A673 (cell line): ENCODE measurements around the gene RFTN1. TPM values are rescaled to one million over a fixed set of nuclear protein-coding genes. Genes with fewer than 3 reads are reported as not detected.

Experiments
- BruUV-seq: library from RNA; stranded (reverse); fragments of 400-500 nt; replicated peaks from 2 replicates; lab custom pipeline; 2021; lab: Mats Ljungman, UMichigan
- CTCF ChIA-PET: fragments of 300-600 bp; sonication (Branson Sonifier 250); formaldehyde crosslinking; loops from one replicate; lab custom pipeline; 2022; ENCODE audit warnings: antibody characterized with exemption; lab: Charles Lee
- POLR2A ChIA-PET: fragments of 300-600 bp; sonication (Branson Sonifier 250); formaldehyde crosslinking; loops from one replicate; lab custom pipeline; 2022; ENCODE audit warnings: antibody characterized with exemption; ENCODE audit not compliant: low non-redundant PET; lab: Charles Lee
- DNase-seq: peaks from one replicate; pipeline ENCODE4 v3.0.0-alpha.2; 2015; ENCODE audit warnings: low spot score
- H3K27ac ChIP-seq: fragments of 200-600 bp; sonication (generic); 2 replicates; pipeline ENCODE4 v1.5.1; 2016; ENCODE audit warnings: mixed run types, low read depth, mild to moderate bottlenecking, mixed read lengths, antibody characterized with exemption, low read length; ENCODE audit not compliant: poor library complexity, severe bottlenecking
- H3K27me3 ChIP-seq: fragments of 200-600 bp; sonication (generic); replicated peaks from 2 replicates; pipeline ENCODE4 v1.6.1; 2017; ENCODE audit warnings: mixed run types, low read depth, mild to moderate bottlenecking, mixed read lengths, antibody characterized with exemption, low read length; ENCODE audit not compliant: insufficient read depth, poor library complexity
- H3K36me3 ChIP-seq: fragments of 200-600 bp; sonication (generic); 2 replicates; pipeline ENCODE4 v1.6.1; 2016; ENCODE audit warnings: mixed run types, mild to moderate bottlenecking, mixed read lengths, antibody characterized with exemption, low read length; ENCODE audit not compliant: insufficient read depth, poor library complexity, severe bottlenecking
- H3K4me1 ChIP-seq: fragments of 200-600 bp; sonication (generic); 2 replicates; pipeline ENCODE4 v1.6.1; 2017; ENCODE audit warnings: mixed run types, mild to moderate bottlenecking, mixed read lengths, antibody characterized with exemption, low read length; ENCODE audit not compliant: insufficient read depth, poor library complexity, severe bottlenecking
- H3K4me3 ChIP-seq: fragments of 200-600 bp; sonication (generic); 2 replicates; pipeline ENCODE4 v1.5.1; 2016; ENCODE audit warnings: low read depth, mixed run types, mild to moderate bottlenecking, mixed read lengths, low read length; ENCODE audit not compliant: poor library complexity, severe bottlenecking
- H3K9me3 ChIP-seq: fragments of 200-600 bp; sonication (generic); 2 replicates; pipeline ENCODE4 v1.6.1; 2016; ENCODE audit warnings: mixed run types, low read depth, mild to moderate bottlenecking, mixed read lengths, antibody characterized with exemption, low read length; ENCODE audit not compliant: poor library complexity, severe bottlenecking
- CTCF ChIP-seq: fragments of 300-800, 200-600 bp; sonication (generic); conservative IDR thresholded peaks from 2 replicates; pipeline ENCODE4 v1.5.1; 2017; ENCODE audit warnings: low read depth, mild to moderate bottlenecking, antibody characterized with exemption, low read length, moderate library complexity, mixed read lengths
- EZH2 ChIP-seq: fragments of 200-600 bp; sonication (generic); IDR thresholded peaks from 2 replicates; pipeline ENCODE4 v1.6.1; 2017; ENCODE audit warnings: borderline replicate concordance, low read depth, mild to moderate bottlenecking, mixed read lengths, antibody characterized with exemption, low read length; ENCODE audit not compliant: poor library complexity, severe bottlenecking
- intact Hi-C: fragments of 100-400 bp; cut with micrococcal nuclease; formaldehyde crosslinking; loops from one replicate; pipeline ENCODE4 v1.10.0; 2022; ENCODE audit not compliant: unreplicated experiment
- total RNA-seq: library from RNA; stranded (reverse); gene quantifications from 2 replicates; pipeline ENCODE4 v1.2.3, GENCODE V29; 2021

Gene RFTN1
- total RNA-seq, 1 experiment from 2014 or later: 0.60 TPM

DNA sequence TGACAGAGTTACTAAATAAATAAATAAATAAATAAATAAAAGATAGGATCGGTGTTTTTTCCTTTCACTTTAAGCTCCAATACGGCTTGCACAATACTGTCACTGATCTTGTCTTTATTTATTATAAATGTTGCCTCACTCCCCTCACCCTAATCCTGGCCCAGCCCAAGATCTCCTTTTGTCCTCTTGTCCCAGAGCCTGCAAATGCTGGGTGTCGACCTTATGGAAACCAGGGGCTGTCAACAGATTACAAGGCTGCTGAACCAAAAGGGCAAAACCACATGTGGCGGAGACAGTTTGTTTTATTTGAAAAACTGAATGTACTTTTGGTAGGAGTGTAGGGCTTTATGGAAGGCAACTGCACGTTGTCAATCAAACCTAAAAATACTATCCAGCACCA lies 75.9 kb downstream of the RFTN1 start:
- TF ChIP-seq CTCF (no peak), EZH2 (no peak)
- intact Hi-C loops: no loop called here
- H3K4me1 ChIP-seq: no peaks in the 10 kb centered on the region
- no peak for DNase-seq
- H3K27ac ChIP-seq: no peak overlapping the region
- no peak overlapping the region for H3K4me3 ChIP-seq
- H3K36me3 ChIP-seq: no peaks in the 10 kb centered on the region
- H3K27me3 ChIP-seq: no peaks in the 10 kb centered on the region
- ChIA-PET CTCF (no interaction called here), POLR2A (no interaction called here)
- BruUV-seq: no TSS peak
- no peaks in the 10 kb centered on the region for H3K9me3 ChIP-seq

DNA sequence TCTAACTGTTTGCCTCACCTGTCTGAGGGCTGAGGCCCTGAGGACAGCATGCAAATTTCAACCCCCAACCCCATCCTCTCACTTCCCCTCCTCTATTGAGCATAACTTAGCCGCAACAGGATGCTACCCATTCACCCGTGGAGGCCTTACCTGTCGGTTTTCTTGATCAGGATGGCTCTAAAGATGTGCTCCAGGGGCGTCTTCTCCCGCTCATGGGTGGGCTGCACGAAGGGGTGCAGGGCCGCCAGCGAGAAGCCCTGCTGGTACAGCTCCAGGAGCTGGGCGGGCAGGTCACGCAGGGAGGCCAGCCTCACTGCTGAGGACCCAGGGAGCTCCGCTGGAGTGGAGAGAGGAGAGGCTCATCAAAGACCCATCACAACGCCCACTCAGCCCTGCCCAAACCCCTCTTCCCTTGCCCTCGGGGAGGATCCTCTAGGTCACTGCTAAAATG lies 79.8 kb downstream of the RFTN1 start:
- Histone ChIP-seq H3K9me3 (no peaks in the 10 kb centered on the region), H3K4me1 (no peaks in the 10 kb centered on the region), H3K4me3 (no peak overlapping the region), H3K27ac (no peak overlapping the region), H3K27me3 (no peaks in the 10 kb centered on the region), H3K36me3 (no peaks in the 10 kb centered on the region)
- ChIA-PET CTCF (no interaction called here), POLR2A (no interaction called here)
- TF ChIP-seq CTCF: no peak
- no peak for TF ChIP-seq EZH2
- intact Hi-C loops: no loop called here
- BruUV-seq: no TSS peak
- DNase-seq: no peak

DNA sequence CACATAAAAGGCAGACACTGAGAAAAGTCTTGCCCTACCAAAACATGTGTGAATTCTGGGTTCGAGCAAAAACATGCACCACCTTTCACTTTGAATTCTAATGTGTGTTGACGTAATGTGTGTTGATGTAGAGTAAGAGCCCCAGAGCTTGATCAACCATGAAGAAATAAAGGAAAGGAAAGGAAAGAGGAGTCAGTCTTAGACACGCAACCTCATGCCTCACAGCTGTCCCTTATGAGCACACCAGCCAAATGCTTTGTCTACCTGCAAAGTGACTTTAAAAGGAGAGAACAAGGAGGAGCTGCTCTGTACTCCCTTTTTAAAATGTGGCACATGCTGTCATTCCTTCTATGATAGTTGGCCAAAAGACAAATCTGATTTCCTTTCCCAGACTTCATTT lies 80.8 kb downstream of the RFTN1 start:
- intact Hi-C loops: no loop called here
- H3K4me1 ChIP-seq: no peaks in the 10 kb centered on the region
- H3K4me3 ChIP-seq: no peak overlapping the region
- no peaks in the 10 kb centered on the region for H3K9me3 ChIP-seq
- H3K27ac ChIP-seq: no peak overlapping the region
- TF ChIP-seq CTCF (no peak), EZH2 (no peak)
- DNase-seq: no peak
- H3K27me3 ChIP-seq: no peaks in the 10 kb centered on the region
- ChIA-PET POLR2A (no interaction called here), CTCF (no interaction called here)
- no TSS peak for BruUV-seq
- no peaks in the 10 kb centered on the region for H3K36me3 ChIP-seq
